Activated CD4-positive, alpha-beta T cell treated with anti-CD3 and anti-CD28 coated beads, Interleukin-2, amount 10 ng/mL, durations not matched to agents 24 days and 14 days (primary cell): ENCODE results near the gene GOLIM4. TPM values are rescaled to one million over a fixed set of nuclear protein-coding genes. Genes with fewer than 3 reads are reported as not detected.
A peak's percentile ranks its signal among the peaks of the same experiment; 100 is the strongest.

ENCODE experiments used
- DNase-seq: peaks from one replicate; pipeline ENCODE4 v3.0.0; 2022
- H3K27ac Mint-ChIP-seq: one replicate; pipeline ENCODE4 v1.8.0; 2022; ENCODE audit warnings: mild to moderate bottlenecking, mixed read lengths
- H3K27me3 Mint-ChIP-seq: one replicate; pipeline ENCODE4 v1.8.0; 2022; ENCODE audit warnings: mixed read lengths
- H3K36me3 Mint-ChIP-seq: one replicate; pipeline ENCODE4 v1.8.0; 2022; ENCODE audit warnings: low read depth, mild to moderate bottlenecking, mixed read lengths
- H3K4me1 Mint-ChIP-seq: one replicate; pipeline ENCODE4 v1.8.0; 2021; ENCODE audit warnings: mixed read lengths
- H3K4me3 Mint-ChIP-seq: one replicate; pipeline ENCODE4 v1.8.0; 2022; ENCODE audit warnings: mild to moderate bottlenecking, moderate library complexity, mixed read lengths
- H3K9me3 Mint-ChIP-seq: one replicate; pipeline ENCODE4 v1.8.0; 2021; ENCODE audit warnings: mixed read lengths
- intact Hi-C: fragments of 100-400 bp; cut with micrococcal nuclease; formaldehyde crosslinking; loops from one replicate; pipeline ENCODE4 v1.15.1; 2023
- total RNA-seq: library from RNA; stranded (reverse); gene quantifications from 2 replicates; pipeline ENCODE4 v1.2.3, GENCODE V29; 2022

Gene GOLIM4
- total RNA-seq, 1 donor from 2014 or later = 8.5 TPM

DNA sequence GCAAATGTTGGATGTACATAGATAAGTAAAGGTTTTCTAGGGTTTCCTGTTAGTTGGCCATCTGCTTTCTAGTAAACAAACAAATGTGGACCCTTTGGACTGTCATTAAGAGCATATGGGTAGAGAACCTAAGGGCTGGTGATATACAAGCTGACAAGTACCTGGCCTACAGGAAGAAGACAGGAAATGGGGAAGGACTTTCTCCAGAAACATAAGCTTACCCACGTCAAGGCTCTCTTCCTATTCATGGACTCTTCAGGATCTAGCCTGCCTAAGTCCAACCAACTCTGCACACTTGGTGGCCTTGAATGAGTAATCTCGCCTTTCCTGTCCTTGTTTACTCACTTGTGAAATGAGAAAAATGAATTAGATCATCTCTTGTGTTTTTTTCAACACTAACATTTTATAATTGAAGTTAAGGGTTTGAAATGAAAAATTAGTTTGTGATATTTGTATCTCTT is 22.2 kb upstream of the GOLIM4 start:
- Mint-ChIP-seq H3K27me3 (peaks cover 3% of the 10 kb centered on the region), H3K4me3 (no peak overlapping the region), H3K4me1 (no peaks in the 10 kb centered on the region), H3K27ac (no peak overlapping the region), H3K36me3 (no peaks in the 10 kb centered on the region), H3K9me3 (no peaks in the 10 kb centered on the region)
- intact Hi-C loops = no loop called here
- no peak for DNase-seq

DNA sequence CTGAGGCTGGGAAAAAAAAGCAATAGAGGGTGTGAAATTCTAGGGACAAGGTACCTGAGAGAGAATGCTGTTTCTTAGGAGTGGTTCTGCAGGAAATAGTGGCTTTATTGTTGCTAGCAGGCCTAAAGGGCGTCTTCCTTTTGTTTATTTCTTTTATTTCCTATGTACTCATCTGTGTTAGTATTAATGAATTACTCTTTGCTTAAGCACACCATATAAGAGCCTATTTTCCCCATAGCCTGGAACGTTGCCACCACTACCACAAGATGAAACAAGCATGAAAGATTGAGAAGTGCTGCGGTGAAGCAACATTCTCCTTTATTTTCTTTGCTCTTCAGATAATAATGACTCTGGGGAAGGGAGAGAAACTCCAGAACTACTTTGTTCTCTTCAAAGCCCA is 21.3 kb upstream of the GOLIM4 start:
- intact Hi-C loops = no loop called here
- no peak for DNase-seq
- Mint-ChIP-seq H3K27ac (no peak overlapping the region), H3K36me3 (no peaks in the 10 kb centered on the region), H3K27me3 (peaks cover 3% of the 10 kb centered on the region), H3K4me1 (no peaks in the 10 kb centered on the region), H3K4me3 (no peak overlapping the region), H3K9me3 (no peaks in the 10 kb centered on the region)

DNA sequence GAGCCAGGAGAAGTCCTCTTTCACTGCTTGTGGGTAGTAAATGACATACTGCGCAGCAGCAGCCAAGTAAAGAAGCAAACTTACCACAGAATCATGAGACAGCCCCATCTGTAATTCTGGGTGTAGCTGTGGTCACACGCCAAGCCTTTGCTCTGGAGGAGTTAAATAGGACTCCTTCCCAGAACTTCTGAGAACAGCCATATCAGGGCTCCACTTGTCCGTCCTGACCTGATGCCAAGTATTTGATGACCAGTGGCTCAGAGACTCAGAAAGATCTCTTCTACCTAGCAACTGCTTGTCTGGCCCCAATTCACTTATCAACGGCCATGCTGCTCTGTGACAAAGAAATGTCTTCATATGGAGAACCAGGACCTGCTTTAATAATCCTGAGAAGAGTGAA is 20.6 kb upstream of the GOLIM4 start:
- DNase-seq = no peak
- H3K27ac Mint-ChIP-seq = no peak overlapping the region
- H3K36me3 Mint-ChIP-seq = no peaks in the 10 kb centered on the region
- no peaks in the 10 kb centered on the region for H3K4me1 Mint-ChIP-seq
- H3K9me3 Mint-ChIP-seq = no peaks in the 10 kb centered on the region
- no peak overlapping the region for H3K4me3 Mint-ChIP-seq
- H3K27me3 Mint-ChIP-seq = peaks cover 3% of the 10 kb centered on the region
- intact Hi-C loops = no loop called here

DNA sequence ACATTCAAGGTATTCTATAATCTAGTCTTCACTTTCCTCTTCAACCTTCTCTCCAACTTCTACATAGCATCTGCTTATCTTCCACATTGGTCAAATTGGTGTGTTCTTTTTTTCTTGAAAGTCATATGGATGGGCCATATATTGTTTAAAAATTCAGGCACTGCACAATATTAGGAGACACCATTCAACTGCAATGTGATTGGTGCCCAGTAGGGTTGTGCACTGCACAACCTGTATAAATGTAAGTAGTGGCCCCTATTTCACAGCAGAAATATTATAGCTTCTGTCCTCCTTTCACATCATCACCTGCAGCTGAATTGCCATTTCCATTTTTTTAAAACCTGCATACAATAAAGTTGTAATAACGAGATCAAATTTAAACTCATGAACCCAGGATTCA is 18.1 kb upstream of the GOLIM4 start:
- DNase-seq = no peak
- H3K4me3 Mint-ChIP-seq = no peak overlapping the region
- no peak overlapping the region for H3K27ac Mint-ChIP-seq
- no peaks in the 10 kb centered on the region for H3K36me3 Mint-ChIP-seq
- no peaks in the 10 kb centered on the region for H3K9me3 Mint-ChIP-seq
- H3K4me1 Mint-ChIP-seq = no peaks in the 10 kb centered on the region
- H3K27me3 Mint-ChIP-seq = peaks cover 3% of the 10 kb centered on the region
- intact Hi-C loops = no loop called here

DNA sequence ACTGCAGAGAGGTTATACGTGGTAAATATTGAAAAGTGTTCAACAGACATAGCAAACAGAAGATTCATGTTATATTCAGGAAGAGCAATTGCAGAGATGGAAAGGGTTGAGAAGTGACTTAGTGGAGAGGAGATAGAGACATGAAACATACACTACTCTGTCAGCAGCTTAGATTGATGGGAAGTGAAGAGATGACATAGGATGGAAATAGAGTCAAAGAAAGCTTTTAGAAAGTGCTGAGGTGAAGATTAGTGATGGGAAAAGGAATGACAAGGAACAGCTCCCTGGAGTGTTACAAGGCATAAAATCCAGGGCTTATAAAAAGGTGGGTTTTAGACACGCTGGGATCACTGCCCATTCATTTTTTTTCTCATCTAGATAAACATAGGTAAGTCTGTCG is 17.2 kb upstream of the GOLIM4 start:
- Mint-ChIP-seq H3K9me3 (no peaks in the 10 kb centered on the region), H3K4me1 (no peaks in the 10 kb centered on the region), H3K36me3 (no peaks in the 10 kb centered on the region), H3K4me3 (no peak overlapping the region), H3K27me3 (peaks cover 3% of the 10 kb centered on the region), H3K27ac (no peak overlapping the region)
- no peak for DNase-seq
- intact Hi-C loops = no loop called here

DNA sequence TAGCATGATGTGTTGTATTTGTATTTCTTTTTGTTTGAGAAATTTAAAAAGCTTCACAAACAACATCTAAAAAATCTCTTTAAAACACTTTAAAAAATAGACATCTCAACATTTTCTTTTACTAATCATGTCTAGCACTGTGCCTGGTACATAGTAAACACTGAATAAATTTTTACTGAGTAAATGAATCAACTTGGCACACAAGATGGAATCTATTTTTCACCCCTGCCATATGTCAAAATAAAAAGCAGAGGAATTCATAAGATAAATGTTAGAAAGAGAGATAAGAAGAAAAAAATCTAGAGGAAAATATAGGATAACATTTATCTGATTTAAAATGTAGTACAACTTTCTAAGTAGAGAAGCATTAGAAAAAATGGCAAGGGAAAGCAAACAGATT is 8.6 kb upstream of the GOLIM4 start:
- Mint-ChIP-seq H3K27me3 (peaks cover 12% of the 10 kb centered on the region), H3K27ac (no peak overlapping the region), H3K4me3 (no peak overlapping the region), H3K36me3 (no peaks in the 10 kb centered on the region), H3K4me1 (no peaks in the 10 kb centered on the region), H3K9me3 (no peaks in the 10 kb centered on the region)
- DNase-seq = no peak
- intact Hi-C loops = no loop called here

DNA sequence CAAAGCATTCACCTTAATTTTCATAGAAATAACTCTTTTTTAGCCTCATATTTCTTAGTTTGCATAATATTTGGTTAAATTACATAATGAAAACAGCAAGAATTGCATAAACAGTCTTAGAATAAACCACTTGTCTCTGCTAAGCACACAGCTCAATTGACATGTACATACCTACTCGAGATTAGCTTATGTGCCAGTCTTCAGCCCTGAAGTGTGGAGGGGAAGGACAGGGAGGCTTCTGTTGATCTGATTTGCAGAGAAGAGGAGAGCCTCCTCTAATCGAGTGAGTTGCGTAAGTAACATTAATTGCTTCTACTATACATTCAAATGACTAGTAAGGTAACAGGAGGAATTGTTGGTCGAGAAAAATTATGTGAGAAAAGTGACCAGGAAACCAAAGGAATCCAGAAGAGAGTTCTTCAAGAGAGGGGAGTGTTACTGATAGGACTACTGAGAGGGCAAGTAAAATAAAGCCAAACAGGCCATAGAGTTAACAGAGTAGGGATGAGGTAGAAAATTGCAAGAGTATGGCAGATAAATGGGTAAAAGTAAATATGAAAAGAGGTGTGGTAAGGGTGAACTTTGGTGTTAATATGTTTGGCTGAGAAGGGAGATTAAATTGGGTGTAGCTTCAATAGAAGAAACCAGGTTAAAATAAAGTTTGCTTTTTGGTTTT is 7.1 kb upstream of the GOLIM4 start:
- intact Hi-C loops = no loop called here
- H3K27me3 Mint-ChIP-seq = peaks cover 15% of the 10 kb centered on the region
- H3K4me3 Mint-ChIP-seq = no peak overlapping the region
- peak; percentile 21 for DNase-seq
- H3K36me3 Mint-ChIP-seq = no peaks in the 10 kb centered on the region
- no peak overlapping the region for H3K27ac Mint-ChIP-seq
- no peaks in the 10 kb centered on the region for H3K9me3 Mint-ChIP-seq
- H3K4me1 Mint-ChIP-seq = no peaks in the 10 kb centered on the region

DNA sequence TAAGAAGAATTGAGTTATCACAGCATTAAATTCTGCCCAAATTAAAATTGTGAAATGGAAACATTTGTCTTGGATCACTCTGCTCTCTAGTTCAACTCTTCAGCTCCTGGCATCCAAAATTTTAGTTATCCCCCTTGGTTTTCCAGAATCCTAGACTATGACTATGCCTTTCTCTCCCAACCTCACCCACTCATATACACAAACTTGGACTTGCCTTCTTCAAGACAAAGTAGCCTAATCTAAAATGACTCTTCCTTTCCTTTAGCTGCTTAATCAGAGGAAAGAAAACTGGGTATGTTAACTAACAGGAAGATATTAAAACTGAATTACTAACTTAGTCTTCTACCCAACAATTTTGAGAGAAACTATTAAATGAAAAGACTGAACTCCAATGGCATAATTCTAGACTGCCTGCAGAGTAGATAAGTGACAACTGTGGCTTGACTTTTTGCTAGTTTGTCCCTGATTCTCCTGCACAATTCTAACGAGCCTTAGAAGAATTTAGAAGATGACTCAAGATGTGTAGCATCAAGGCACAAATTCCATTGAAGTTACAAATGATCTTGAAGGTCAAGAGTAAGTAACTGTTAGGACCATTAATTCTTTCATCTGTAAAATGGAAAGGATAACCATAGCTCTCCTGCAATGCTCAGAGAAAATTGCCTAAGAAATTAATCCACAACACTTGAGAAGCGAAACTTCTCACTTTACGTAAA is 5.2 kb upstream of the GOLIM4 start:
- DNase-seq = peak; percentile 4
- H3K4me1 Mint-ChIP-seq = peaks cover 6% of the 10 kb centered on the region
- H3K36me3 Mint-ChIP-seq = no peaks in the 10 kb centered on the region
- no peak overlapping the region for H3K27ac Mint-ChIP-seq
- peaks cover 22% of the 10 kb centered on the region for H3K27me3 Mint-ChIP-seq
- H3K4me3 Mint-ChIP-seq = no peak overlapping the region
- no peaks in the 10 kb centered on the region for H3K9me3 Mint-ChIP-seq
- intact Hi-C loops = no loop called here

DNA sequence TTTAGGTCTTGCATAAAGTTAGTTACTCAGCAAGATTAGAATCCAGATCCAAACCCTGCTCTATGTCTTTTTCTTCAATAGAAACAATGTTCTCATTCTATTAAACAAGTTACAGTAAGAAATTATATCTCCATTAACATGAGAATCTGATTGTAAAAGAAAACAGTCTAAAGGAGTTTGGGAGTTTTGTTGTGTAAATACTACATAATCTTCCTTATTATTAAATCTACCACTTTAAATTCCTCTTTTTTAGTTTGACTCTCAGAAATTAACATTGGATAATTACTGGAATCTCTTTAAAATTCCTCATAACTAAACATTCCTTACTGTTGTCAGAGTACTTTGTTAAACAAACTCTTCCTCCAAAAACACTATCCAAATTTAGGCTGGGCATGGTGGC is 1.7 kb upstream of the GOLIM4 start:
- peaks cover 32% of the 10 kb centered on the region for H3K27me3 Mint-ChIP-seq
- intact Hi-C loops = no loop called here
- H3K4me3 Mint-ChIP-seq = no peak overlapping the region
- H3K4me1 Mint-ChIP-seq = peaks cover 10% of the 10 kb centered on the region
- H3K27ac Mint-ChIP-seq = no peak overlapping the region
- DNase-seq = no peak
- no peaks in the 10 kb centered on the region for H3K36me3 Mint-ChIP-seq
- H3K9me3 Mint-ChIP-seq = no peaks in the 10 kb centered on the region

DNA sequence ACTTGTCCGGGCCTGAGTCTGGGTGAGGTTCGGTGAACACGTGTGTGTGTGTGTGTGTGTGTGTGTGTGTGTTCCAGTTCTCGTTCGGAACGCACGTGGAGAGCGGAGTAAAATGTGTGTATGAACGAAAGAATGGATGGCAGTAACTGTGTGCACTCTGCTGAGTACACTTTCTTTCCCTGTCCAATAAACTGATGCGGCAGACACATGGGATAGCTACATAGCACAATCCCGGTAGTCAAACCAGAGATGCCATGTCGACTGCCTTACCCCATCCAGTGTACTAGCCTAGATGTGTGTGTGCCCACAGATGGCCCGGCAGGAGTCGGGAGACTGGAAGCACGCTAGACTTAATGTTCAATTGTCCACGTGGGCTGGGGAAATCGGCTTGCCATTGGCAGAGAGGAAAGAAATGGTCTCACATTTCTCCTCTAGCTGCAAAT is 507 bp upstream of the GOLIM4 start:
- Mint-ChIP-seq H3K9me3 (no peaks in the 10 kb centered on the region), H3K27ac (peak overlapping the region; percentile 86), H3K27me3 (peaks cover 37% of the 10 kb centered on the region), H3K4me1 (peaks cover 10% of the 10 kb centered on the region), H3K36me3 (no peaks in the 10 kb centered on the region), H3K4me3 (peak overlapping the region; percentile 83)
- intact Hi-C loops = loop anchor here (1.0 kb wide), 1 partner anchor 35 kb away; no protein-coding TSS in a partner anchor
- DNase-seq = no peak

DNA sequence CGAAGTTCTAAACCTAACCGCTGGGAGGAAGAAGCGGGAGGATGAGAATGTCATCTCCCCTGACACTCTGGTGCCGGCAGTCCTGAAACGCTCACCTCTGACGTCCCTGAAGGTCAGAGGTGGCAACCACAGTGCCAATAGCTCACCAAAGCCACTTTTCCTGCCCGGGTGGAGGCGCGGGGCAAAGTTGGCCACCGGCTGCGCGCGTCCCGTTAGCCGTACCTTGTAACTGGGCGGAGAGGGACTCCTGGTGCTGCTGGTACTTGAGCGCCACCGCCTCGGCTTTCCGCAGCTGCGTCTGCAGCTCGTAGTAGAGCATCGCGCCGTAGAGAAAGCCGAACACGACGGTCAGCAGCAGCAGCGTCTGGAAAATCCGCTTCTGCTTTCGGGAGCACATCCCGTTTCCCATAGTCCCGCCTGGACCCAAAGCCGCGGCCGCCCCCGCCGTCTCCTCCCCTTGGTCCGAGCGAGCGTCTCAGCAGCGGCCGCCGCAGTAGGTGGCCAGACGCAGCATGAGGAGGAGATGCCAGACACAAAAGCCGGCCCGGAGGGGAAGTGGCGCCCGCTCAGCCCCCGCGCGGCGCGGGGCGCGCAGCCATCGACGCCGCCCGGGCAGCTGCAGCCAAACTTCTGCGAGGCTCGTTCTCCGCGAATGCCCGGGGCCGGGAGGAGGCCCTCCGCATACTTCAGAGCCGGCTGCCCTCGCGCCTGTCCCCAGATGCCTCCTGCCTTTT is 680 bp downstream of the GOLIM4 start:
- peak overlapping the region; percentile 79 for H3K27ac Mint-ChIP-seq
- H3K36me3 Mint-ChIP-seq = no peaks in the 10 kb centered on the region
- peaks cover 10% of the 10 kb centered on the region for H3K4me1 Mint-ChIP-seq
- H3K27me3 Mint-ChIP-seq = peaks cover 37% of the 10 kb centered on the region
- H3K9me3 Mint-ChIP-seq = no peaks in the 10 kb centered on the region
- intact Hi-C loops = loop anchor here (1.0 to 2.0 kb wide), 2 partner anchors 48 to 360 kb away; partner anchors contain the start of genes PDCD10 and SERPINI1
- DNase-seq = peak; percentile 80
- H3K4me3 Mint-ChIP-seq = peak overlapping the region; percentile 83

DNA sequence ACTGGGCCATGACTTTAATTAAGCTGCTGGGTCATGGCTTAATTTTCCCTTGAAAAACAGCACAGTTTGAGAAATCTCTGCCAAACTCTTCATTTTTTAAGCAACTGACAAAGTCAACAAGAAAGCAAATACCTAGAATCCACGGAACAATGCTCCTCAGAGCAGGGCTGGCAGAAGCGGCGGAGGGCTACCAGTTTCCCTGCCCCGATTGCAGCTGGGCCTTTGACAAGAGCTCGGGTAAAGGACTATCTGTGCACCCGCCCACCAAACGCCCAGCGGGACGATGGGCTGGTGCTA is 1.2 kb downstream of the GOLIM4 start:
- Mint-ChIP-seq H3K4me1 (peaks cover 10% of the 10 kb centered on the region), H3K27ac (peak overlapping the region; percentile 71), H3K9me3 (no peaks in the 10 kb centered on the region), H3K4me3 (peak overlapping the region; percentile 83), H3K27me3 (peaks cover 37% of the 10 kb centered on the region), H3K36me3 (no peaks in the 10 kb centered on the region)
- no peak for DNase-seq
- intact Hi-C loops = loop anchor here (2.0 kb wide), 1 partner anchor 360 kb away; the partner anchor contains the start of genes PDCD10 and SERPINI1

DNA sequence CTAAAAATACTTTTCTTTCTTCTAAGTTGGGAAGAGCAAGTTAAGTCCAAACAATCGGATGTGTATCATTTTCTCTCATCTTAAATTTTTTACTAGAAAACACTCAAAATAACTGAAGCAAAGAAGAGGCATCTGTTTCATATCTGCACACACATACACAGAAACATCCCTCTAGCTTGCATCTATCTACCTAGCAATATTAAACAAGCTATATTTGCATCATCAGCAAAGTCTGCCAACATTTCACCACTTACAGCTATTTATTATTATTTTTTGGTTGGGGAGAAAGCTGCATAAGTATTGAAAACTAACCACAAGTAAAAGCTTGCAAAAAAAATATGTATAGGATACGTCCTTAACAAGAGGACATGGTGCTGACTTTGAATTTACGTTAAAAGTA is 1.9 kb downstream of the GOLIM4 start:
- H3K4me1 Mint-ChIP-seq = peaks cover 10% of the 10 kb centered on the region
- H3K4me3 Mint-ChIP-seq = peak overlapping the region; percentile 15
- no peaks in the 10 kb centered on the region for H3K36me3 Mint-ChIP-seq
- no peaks in the 10 kb centered on the region for H3K9me3 Mint-ChIP-seq
- no peak overlapping the region for H3K27ac Mint-ChIP-seq
- DNase-seq = no peak
- peaks cover 36% of the 10 kb centered on the region for H3K27me3 Mint-ChIP-seq
- intact Hi-C loops = loop anchor here (2.0 kb wide), 1 partner anchor 359 kb away; the partner anchor contains the start of genes PDCD10 and SERPINI1

DNA sequence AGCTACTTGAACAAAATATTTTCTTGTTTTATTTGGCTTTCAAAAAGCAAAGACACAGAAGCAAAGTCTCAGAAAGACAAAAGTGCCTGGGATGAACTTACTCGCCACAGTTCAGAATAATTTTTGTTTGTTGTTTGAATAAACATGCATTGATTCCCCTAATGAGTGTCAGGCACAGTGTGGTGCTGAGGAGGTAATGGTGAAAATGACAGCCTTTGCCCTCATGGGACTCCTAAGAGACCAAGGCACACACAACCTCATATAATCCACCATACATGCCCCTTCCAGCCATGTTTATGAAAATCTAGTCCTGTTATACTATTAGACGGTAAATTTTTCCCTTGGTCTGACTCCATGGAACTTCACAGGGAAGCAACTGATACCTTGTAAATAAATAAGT is 2.5 kb downstream of the GOLIM4 start:
- Mint-ChIP-seq H3K4me3 (peak overlapping the region; percentile 15), H3K4me1 (peaks cover 14% of the 10 kb centered on the region), H3K27ac (no peak overlapping the region), H3K36me3 (no peaks in the 10 kb centered on the region), H3K27me3 (peaks cover 36% of the 10 kb centered on the region), H3K9me3 (no peaks in the 10 kb centered on the region)
- no peak for DNase-seq
- intact Hi-C loops = no loop called here
